ENCODE measurements around the gene CANX.

- TF ChIP-seq CTCF (IDR thresholded peaks at IDR 0.05) (no peak), POLR2A (IDR thresholded peaks at IDR 0.05) (no peak)
Measured at GRCh38 chr5:179700401-179700918, 1.7 kb downstream of the CANX start.
